ENCODE measurements around the gene CAMKK1. TPM values are rescaled to one million over a fixed set of nuclear protein-coding genes. Genes with fewer than 3 reads are reported as not detected.

Gene CAMKK1
- total RNA-seq, 1 donor from 2014 or later = 3.8 TPM

GRCh38 chr17:3827124-3827773 is 65.6 kb downstream of the CAMKK1 start:
- Histone ChIP-seq H2AFZ (ENCODE audit: low read depth, low read length) (no peak overlapping the region), H3K4me3 (ENCODE audit: insufficient read depth, low read depth, low read length) (no peak overlapping the region), H3K36me3 (ENCODE audit: insufficient read depth, low read length) (peaks cover 35% of the 10 kb centered on the region), H3K9ac (ENCODE audit: low read length) (no peak overlapping the region), H4K20me1 (ENCODE audit: insufficient read depth, low read length) (peaks cover 16% of the 10 kb centered on the region), H3K27me3 (ENCODE audit: insufficient read depth, low read length) (no peaks in the 10 kb centered on the region), H3K79me2 (ENCODE audit: insufficient read depth, low read length) (peaks cover 13% of the 10 kb centered on the region), H3K4me1 (ENCODE audit: insufficient read depth, low read length) (no peaks in the 10 kb centered on the region), H3K4me2 (ENCODE audit: low read length) (no peak overlapping the region), H3K27ac (ENCODE audit: low read depth, low read length) (no peak overlapping the region), H3K9me3 (ENCODE audit: insufficient read depth, low read depth, low read length) (no peaks in the 10 kb centered on the region)
- Mint-ChIP-seq H3K4me1 (ENCODE audit: low read depth, unreplicated experiment) (peaks cover 4% of the 10 kb centered on the region), H3K27me3 (ENCODE audit: low read depth, unreplicated experiment) (no peaks in the 10 kb centered on the region), H3K27ac (ENCODE audit: unreplicated experiment) (no peak overlapping the region), H3K36me3 (ENCODE audit: low read depth, unreplicated experiment) (peaks cover 13% of the 10 kb centered on the region), H3K9me3 (ENCODE audit: unreplicated experiment) (no peaks in the 10 kb centered on the region), H3K4me3 (ENCODE audit: unreplicated experiment) (no peak overlapping the region)
- DNase-seq (ENCODE audit: low read depth) (peak; percentile 45), FAIRE-seq (peak; percentile 89)
- TF ChIP-seq CTCF (IDR thresholded peaks at IDR 0.05; ENCODE audit: insufficient read depth, low read depth, low read length) (peak; percentile 93), EZH2 (IDR thresholded peaks at IDR 0.05; ENCODE audit: insufficient read depth, low read length) (no peak)

- no peak overlapping the region for H2AFZ ChIP-seq (ENCODE audit: low read depth, low read length)
- Mint-ChIP-seq H3K27ac (ENCODE audit: unreplicated experiment) (peak overlapping the region; percentile 15), H3K4me3 (ENCODE audit: unreplicated experiment) (no peak overlapping the region), H3K27me3 (ENCODE audit: low read depth, unreplicated experiment) (no peaks in the 10 kb centered on the region), H3K4me1 (ENCODE audit: low read depth, unreplicated experiment) (peaks cover 4% of the 10 kb centered on the region), H3K36me3 (ENCODE audit: low read depth, unreplicated experiment) (peaks cover 12% of the 10 kb centered on the region), H3K9me3 (ENCODE audit: unreplicated experiment) (no peaks in the 10 kb centered on the region)
- no peaks in the 10 kb centered on the region for H3K4me1 ChIP-seq (ENCODE audit: insufficient read depth, low read length)
- H3K27me3 ChIP-seq (ENCODE audit: insufficient read depth, low read length) = no peaks in the 10 kb centered on the region
- peaks cover 40% of the 10 kb centered on the region for H3K36me3 ChIP-seq (ENCODE audit: insufficient read depth, low read length)
- peaks cover 16% of the 10 kb centered on the region for H4K20me1 ChIP-seq (ENCODE audit: insufficient read depth, low read length)
- H3K9me3 ChIP-seq (ENCODE audit: insufficient read depth, low read depth, low read length) = no peaks in the 10 kb centered on the region
- H3K4me3 ChIP-seq (ENCODE audit: insufficient read depth, low read depth, low read length) = no peak overlapping the region
- H3K79me2 ChIP-seq (ENCODE audit: insufficient read depth, low read length) = peaks cover 13% of the 10 kb centered on the region
- H3K9ac ChIP-seq (ENCODE audit: low read length) = no peak overlapping the region
- TF ChIP-seq EZH2 (IDR thresholded peaks at IDR 0.05; ENCODE audit: insufficient read depth, low read length) = no peak
- TF ChIP-seq CTCF (IDR thresholded peaks at IDR 0.05; ENCODE audit: insufficient read depth, low read depth, low read length) = no peak
- FAIRE-seq = no peak
- no peak overlapping the region for H3K4me2 ChIP-seq (ENCODE audit: low read length)
- H3K27ac ChIP-seq (ENCODE audit: low read depth, low read length) = no peak overlapping the region
- no peak for DNase-seq (ENCODE audit: low read depth)
Observed at GRCh38 chr17:3826191-3826590, 66.7 kb downstream of the CAMKK1 start.

GRCh38 chr17:3821101-3821500 is 71.8 kb downstream of the CAMKK1 start:
- Histone ChIP-seq H3K79me2 (ENCODE audit: insufficient read depth, low read length) (no peaks in the 10 kb centered on the region), H3K4me2 (ENCODE audit: low read length) (no peak overlapping the region), H3K4me3 (ENCODE audit: insufficient read depth, low read depth, low read length) (no peak overlapping the region), H2AFZ (ENCODE audit: low read depth, low read length) (no peak overlapping the region), H3K27me3 (ENCODE audit: insufficient read depth, low read length) (no peaks in the 10 kb centered on the region), H3K9me3 (ENCODE audit: insufficient read depth, low read depth, low read length) (no peaks in the 10 kb centered on the region), H3K36me3 (ENCODE audit: insufficient read depth, low read length) (peaks cover 59% of the 10 kb centered on the region), H4K20me1 (ENCODE audit: insufficient read depth, low read length) (no peaks in the 10 kb centered on the region), H3K27ac (ENCODE audit: low read depth, low read length) (no peak overlapping the region), H3K9ac (ENCODE audit: low read length) (no peak overlapping the region), H3K4me1 (ENCODE audit: insufficient read depth, low read length) (no peaks in the 10 kb centered on the region)
- no peaks in the 10 kb centered on the region for H3K9me3 Mint-ChIP-seq (ENCODE audit: unreplicated experiment)
- H3K4me3 Mint-ChIP-seq (ENCODE audit: unreplicated experiment) = no peak overlapping the region
- H3K27ac Mint-ChIP-seq (ENCODE audit: unreplicated experiment) = no peak overlapping the region
- FAIRE-seq = no peak
- H3K4me1 Mint-ChIP-seq (ENCODE audit: low read depth, unreplicated experiment) = peaks cover 6% of the 10 kb centered on the region
- peaks cover 13% of the 10 kb centered on the region for H3K36me3 Mint-ChIP-seq (ENCODE audit: low read depth, unreplicated experiment)
- no peaks in the 10 kb centered on the region for H3K27me3 Mint-ChIP-seq (ENCODE audit: low read depth, unreplicated experiment)
- TF ChIP-seq EZH2 (IDR thresholded peaks at IDR 0.05; ENCODE audit: insufficient read depth, low read length) (no peak), CTCF (IDR thresholded peaks at IDR 0.05; ENCODE audit: insufficient read depth, low read depth, low read length) (no peak)
- DNase-seq (ENCODE audit: low read depth) = no peak

Data from astrocyte (in vitro differentiated cells and primary cell).